ENCODE measurements around the gene VSTM4.

GRCh38 chr10:49140304-49141177 is 25.2 kb upstream of the VSTM4 start:
- no peak for TF ChIP-seq CTCF (IDR thresholded peaks at IDR 0.05)
- no peak for TF ChIP-seq POLR2A (IDR thresholded peaks at IDR 0.05)

All from adrenal gland (tissue), 5 donors.